ENCODE results near the gene CCDC78. TPM values are rescaled to one million over a fixed set of nuclear protein-coding genes. Genes with fewer than 3 reads are reported as not detected.
A peak's percentile ranks its signal among the peaks of the same experiment; 100 is the strongest.

Gene CCDC78
- total and polyA plus RNA-seq, 2 of the 4 experiments (the other 2 are of a cell fraction), result 0.54 to 4.6 TPM

DNA sequence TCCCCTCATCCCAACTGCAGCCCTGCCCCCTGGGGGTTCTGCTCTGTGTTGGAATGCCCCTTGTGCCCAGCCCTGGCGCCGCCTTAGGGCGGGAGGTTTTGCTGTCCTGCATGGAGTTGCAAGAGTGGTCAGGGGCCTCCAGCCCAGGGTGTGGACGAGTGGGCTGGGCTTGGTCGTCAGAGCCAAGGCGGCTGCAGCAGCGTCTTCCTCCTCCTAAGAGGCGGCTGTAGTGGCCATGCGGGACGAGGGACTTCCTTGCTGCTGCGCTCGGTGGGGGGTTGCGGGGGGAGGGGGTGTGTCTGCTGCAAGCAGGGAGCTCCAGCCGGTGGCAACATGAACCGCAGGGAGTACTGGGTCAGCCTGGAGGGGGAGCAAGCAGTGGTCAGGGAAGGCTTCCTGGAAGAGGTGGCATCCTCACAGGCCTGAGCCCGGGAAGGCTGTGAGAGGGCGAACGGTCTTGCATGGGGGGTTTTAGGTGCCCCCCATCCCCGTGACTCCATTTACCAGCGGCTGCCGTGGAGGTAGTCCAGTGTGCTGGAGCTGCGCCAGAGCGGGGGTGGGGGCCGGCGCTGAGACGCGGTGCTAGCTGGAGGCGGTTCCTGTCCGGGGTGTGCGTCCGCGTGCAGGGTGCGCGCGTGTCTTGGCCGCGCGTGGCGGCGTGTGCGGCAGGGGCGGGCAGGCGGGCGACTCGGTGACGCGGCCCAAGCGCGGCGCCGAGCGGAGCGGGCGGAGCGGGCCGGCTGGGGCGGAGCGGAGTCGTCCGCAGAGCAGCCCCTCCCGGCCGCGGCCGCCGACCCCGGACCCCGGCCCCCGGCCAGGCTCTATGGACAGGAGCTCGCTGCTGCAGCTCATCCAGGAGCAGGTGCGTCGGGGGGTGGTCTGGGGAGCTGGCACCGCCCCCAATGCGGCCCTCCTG, 51.0 kb downstream of the CCDC78 start, which contains the start of gene RHBDL1:
TSS of gene RHBDL1 (plus strand) at position 704 of the 916 bp plus-strand sequence. CDS start at position 824, 120 bp downstream.
- no peak within 1 kb of the TSS; the same call in 1 of the 2 replicates for H2AK5ac ChIP-seq (ENCODE audit: low read depth, low read length)
- H4K8ac ChIP-seq (ENCODE audit: low read depth in 2 of 2, low read length in 2 of 2), result no peak within 1 kb of the TSS
- H3K4ac ChIP-seq (ENCODE audit: low read depth, low read length), result 0 out of 2 replicates have a peak within 1 kb of the TSS, but pooled peaks have one; percentile 56
- DNase-seq, result peak; percentile 42
- no peak within 1 kb of the TSS for H4K91ac ChIP-seq (ENCODE audit: insufficient read depth, low read depth, low read length)
- 4% methylated on average over 34 of the region's 73 CpGs; no CpG with 5 or more reads in 1 of the 2 experiments for WGBS, 2 experiments (ENCODE audit: extremely low coverage in 2 of 2, insufficient read length in 1 of 2)
- H3K4me3 ChIP-seq (ENCODE audit: insufficient read depth, low read depth, low read length), result peak within 1 kb of the TSS; percentile 50
- H3K27me3 ChIP-seq (ENCODE audit: control insufficient read depth, insufficient read depth, low read length), result no peaks in the 10 kb centered on the region
- H3K27ac ChIP-seq (ENCODE audit: insufficient read depth, low read length), result no peak within 1 kb of the TSS
- 0 out of 2 replicates have a peak within 1 kb of the TSS, but pooled peaks have one; percentile 11 for H4K5ac ChIP-seq (ENCODE audit: low read depth, low read length)
- no peaks in the 10 kb centered on the region for H3K9me3 ChIP-seq (ENCODE audit: control insufficient read depth, insufficient read depth, low read length)
- H3K36me3 ChIP-seq (ENCODE audit: control insufficient read depth, insufficient read depth, low read length), result peaks cover 38% of the 10 kb centered on the region
- H3K23ac ChIP-seq (ENCODE audit: low read depth, low read length), result no peak within 1 kb of the TSS
- H2BK15ac ChIP-seq (ENCODE audit: low read depth, low read length), result no peak within 1 kb of the TSS
- intact Hi-C loops (cut with micrococcal nuclease) (no loop called here), in situ Hi-C loops (cut with MboI; ENCODE audit: low sequenced_read_pairs) (no loop called here), dilution Hi-C loops (cut with HindIII; ENCODE audit: low sequenced_read_pairs, unreplicated experiment) (no loop called here)
- H2BK20ac ChIP-seq (ENCODE audit: low read depth, low read length), result no peak within 1 kb of the TSS
- H3K79me1 ChIP-seq (ENCODE audit: low read depth in 1 of 2, low read length in 2 of 2), result peaks cover 0 to 25% of the 10 kb centered on the region in 2 experiments; a peak in 1 of 4 replicates
- H3K4me1 ChIP-seq (ENCODE audit: control insufficient read depth, insufficient read depth, low read length), result peaks cover 8% of the 10 kb centered on the region; the same call in 1 of the 2 replicates
- no peak within 1 kb of the TSS for H3K9ac ChIP-seq (ENCODE audit: low read depth, low read length)
- H2BK120ac ChIP-seq (ENCODE audit: low read depth, low read length), result no peak within 1 kb of the TSS
- peak within 1 kb of the TSS; percentile 90 for H3K4me2 ChIP-seq (ENCODE audit: low read depth, low read length)
- no TSS peak for BruUV-seq (replicated peaks)
- peaks cover 16% of the 10 kb centered on the region for H4K20me1 ChIP-seq (ENCODE audit: insufficient read depth, low read length)
- no peak within 1 kb of the TSS for H3K14ac ChIP-seq (replicated peaks; ENCODE audit: low read depth, low read length)
- ChIA-PET POLR2A (ENCODE audit: unreplicated experiment) (no interaction called here), CTCF (no interaction called here)
- H2BK5ac ChIP-seq (ENCODE audit: low read depth, low read length, poor library complexity, severe bottlenecking), result no peak within 1 kb of the TSS
- no peak within 1 kb of the TSS for H3K56ac ChIP-seq (ENCODE audit: extremely low read depth, insufficient read depth, low read length)
- H2AFZ ChIP-seq (replicated peaks; ENCODE audit: low read length, poor library complexity), result peak within 1 kb of the TSS; percentile 89
- H3K18ac ChIP-seq (ENCODE audit: low read depth, low read length), result no peak within 1 kb of the TSS
- peaks cover 9% of the 10 kb centered on the region; the same call in 1 of the 2 replicates for H3K9me1 ChIP-seq (ENCODE audit: insufficient read depth, low read length)
- H2AK9ac ChIP-seq (replicated peaks; ENCODE audit: low read depth, low read length, poor library complexity), result peak within 1 kb of the TSS; percentile 90
- peak; percentile 5 for ATAC-seq (ENCODE audit: low read depth)
- no peak for TF ChIP-seq RFX5 (IDR thresholded peaks at IDR 0.05; ENCODE audit: low read depth, low read length)
- TF ChIP-seq CHD1 (IDR thresholded peaks at IDR 0.05; ENCODE audit: low read depth, low read length), result no peak
- TF ChIP-seq, protein P1, sequence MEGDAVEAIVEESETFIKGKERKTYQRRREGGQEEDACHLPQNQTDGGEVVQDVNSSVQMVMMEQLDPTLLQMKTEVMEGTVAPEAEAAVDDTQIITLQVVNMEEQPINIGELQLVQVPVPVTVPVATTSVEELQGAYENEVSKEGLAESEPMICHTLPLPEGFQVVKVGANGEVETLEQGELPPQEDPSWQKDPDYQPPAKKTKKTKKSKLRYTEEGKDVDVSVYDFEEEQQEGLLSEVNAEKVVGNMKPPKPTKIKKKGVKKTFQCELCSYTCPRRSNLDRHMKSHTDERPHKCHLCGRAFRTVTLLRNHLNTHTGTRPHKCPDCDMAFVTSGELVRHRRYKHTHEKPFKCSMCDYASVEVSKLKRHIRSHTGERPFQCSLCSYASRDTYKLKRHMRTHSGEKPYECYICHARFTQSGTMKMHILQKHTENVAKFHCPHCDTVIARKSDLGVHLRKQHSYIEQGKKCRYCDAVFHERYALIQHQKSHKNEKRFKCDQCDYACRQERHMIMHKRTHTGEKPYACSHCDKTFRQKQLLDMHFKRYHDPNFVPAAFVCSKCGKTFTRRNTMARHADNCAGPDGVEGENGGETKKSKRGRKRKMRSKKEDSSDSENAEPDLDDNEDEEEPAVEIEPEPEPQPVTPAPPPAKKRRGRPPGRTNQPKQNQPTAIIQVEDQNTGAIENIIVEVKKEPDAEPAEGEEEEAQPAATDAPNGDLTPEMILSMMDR (conservative IDR thresholded peaks at IDR 0.05; ENCODE audit: low read depth, low read length), result no peak
- no peak for TF ChIP-seq NFE2L2 (IDR thresholded peaks at IDR 0.05; ENCODE audit: low read depth, low read length)
- TF ChIP-seq FOS (IDR thresholded peaks at IDR 0.05; ENCODE audit: low read depth, low read length), result no peak
- no peak for TF ChIP-seq SMC3 (IDR thresholded peaks at IDR 0.05; ENCODE audit: low read depth, low read length)
- TF ChIP-seq MAFK (IDR thresholded peaks at IDR 0.05; ENCODE audit: low read depth, low read length), result no peak
- TF ChIP-seq POLR2A (IDR thresholded peaks at IDR 0.05; ENCODE audit: low read depth, low read length), result no peak
- TF ChIP-seq, protein P2, sequence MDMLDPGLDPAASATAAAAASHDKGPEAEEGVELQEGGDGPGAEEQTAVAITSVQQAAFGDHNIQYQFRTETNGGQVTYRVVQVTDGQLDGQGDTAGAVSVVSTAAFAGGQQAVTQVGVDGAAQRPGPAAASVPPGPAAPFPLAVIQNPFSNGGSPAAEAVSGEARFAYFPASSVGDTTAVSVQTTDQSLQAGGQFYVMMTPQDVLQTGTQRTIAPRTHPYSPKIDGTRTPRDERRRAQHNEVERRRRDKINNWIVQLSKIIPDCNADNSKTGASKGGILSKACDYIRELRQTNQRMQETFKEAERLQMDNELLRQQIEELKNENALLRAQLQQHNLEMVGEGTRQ (IDR thresholded peaks at IDR 0.05; ENCODE audit: low read depth, low read length), result no peak
- TF ChIP-seq MXI1 (IDR thresholded peaks at IDR 0.05; ENCODE audit: borderline replicate concordance, low read depth, low read length), result peak; percentile 54; the same call in 1 of the 2 replicates
- TF ChIP-seq MAZ (IDR thresholded peaks at IDR 0.05; ENCODE audit: borderline replicate concordance, low read depth, low read length), result peak; percentile 21; the same call in 1 of the 2 replicates
- TF ChIP-seq RAD21 (IDR thresholded peaks at IDR 0.05; ENCODE audit: low read length), result no peak
- 0 out of 2 replicates have a peak, but pooled peaks have one; percentile 28 for TF ChIP-seq BHLHE40 (IDR thresholded peaks at IDR 0.05; ENCODE audit: low read depth, low read length)
- TF ChIP-seq, protein P3, sequence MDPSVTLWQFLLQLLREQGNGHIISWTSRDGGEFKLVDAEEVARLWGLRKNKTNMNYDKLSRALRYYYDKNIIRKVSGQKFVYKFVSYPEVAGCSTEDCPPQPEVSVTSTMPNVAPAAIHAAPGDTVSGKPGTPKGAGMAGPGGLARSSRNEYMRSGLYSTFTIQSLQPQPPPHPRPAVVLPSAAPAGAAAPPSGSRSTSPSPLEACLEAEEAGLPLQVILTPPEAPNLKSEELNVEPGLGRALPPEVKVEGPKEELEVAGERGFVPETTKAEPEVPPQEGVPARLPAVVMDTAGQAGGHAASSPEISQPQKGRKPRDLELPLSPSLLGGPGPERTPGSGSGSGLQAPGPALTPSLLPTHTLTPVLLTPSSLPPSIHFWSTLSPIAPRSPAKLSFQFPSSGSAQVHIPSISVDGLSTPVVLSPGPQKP (IDR thresholded peaks at IDR 0.05; ENCODE audit: borderline replicate concordance, low read depth, low read length), result no peak

All from IMR-90 (cell line).